DND-41 (cell line): ENCODE data around the gene SLC7A7.

ENCODE experiments used
- EZH2 ChIP-seq: IDR thresholded peaks from 3 replicates; pipeline ENCODE4 v1.6.1; 2012; ENCODE audit warnings: borderline replicate concordance, low read depth, mild to moderate bottlenecking, moderate library complexity, low read length, inconsistent platforms; ENCODE audit not compliant: severe bottlenecking
- TF ChIP-seq, protein P1 (sequence below): IDR thresholded peaks from 2 replicates; pipeline ENCODE4 v1.5.1; 2012; ENCODE audit warnings: borderline replicate concordance, low read length, moderate library complexity, mild to moderate bottlenecking; ENCODE audit not compliant: poor library complexity, severe bottlenecking; ENCODE audit errors: extremely low read depth

DNA sequence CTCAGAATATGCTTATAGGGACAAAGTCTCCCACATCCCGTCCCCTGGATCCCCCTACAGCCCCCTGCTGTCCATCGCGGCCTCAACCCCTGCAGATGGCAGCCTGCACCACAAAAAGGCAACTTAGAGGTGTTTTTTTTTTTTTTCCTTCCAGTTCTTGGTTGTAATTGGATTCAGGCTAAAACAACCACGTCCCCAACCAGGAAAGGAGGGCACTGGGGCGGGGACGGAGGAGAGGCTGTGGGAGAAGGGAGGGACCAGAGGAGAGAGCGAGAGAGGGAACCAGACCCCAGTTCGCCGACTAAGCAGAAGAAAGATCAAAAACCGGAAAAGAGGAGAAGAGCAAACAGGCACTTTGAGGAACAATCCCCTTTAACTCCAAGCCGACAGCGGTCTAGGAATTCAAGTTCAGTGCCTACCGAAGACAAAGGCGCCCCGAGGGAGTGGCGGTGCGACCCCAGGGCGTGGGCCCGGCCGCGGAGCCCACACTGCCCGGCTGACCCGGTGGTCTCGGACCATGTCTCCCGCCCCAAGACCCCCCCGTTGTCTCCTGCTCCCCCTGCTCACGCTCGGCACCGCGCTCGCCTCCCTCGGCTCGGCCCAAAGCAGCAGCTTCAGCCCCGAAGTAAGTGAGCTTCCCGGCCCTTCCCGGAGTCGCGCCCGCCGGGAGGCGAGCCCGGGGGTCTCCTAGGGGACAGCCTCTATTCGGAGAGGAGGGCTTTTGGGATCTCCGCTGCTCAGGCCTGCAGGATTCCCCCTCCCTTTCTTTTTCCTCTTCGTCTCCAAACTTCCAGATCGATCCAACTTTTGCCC lies 21.3 kb upstream of the SLC7A7 start, which contains the start of gene MMP14:
- TF ChIP-seq, protein P1, sequence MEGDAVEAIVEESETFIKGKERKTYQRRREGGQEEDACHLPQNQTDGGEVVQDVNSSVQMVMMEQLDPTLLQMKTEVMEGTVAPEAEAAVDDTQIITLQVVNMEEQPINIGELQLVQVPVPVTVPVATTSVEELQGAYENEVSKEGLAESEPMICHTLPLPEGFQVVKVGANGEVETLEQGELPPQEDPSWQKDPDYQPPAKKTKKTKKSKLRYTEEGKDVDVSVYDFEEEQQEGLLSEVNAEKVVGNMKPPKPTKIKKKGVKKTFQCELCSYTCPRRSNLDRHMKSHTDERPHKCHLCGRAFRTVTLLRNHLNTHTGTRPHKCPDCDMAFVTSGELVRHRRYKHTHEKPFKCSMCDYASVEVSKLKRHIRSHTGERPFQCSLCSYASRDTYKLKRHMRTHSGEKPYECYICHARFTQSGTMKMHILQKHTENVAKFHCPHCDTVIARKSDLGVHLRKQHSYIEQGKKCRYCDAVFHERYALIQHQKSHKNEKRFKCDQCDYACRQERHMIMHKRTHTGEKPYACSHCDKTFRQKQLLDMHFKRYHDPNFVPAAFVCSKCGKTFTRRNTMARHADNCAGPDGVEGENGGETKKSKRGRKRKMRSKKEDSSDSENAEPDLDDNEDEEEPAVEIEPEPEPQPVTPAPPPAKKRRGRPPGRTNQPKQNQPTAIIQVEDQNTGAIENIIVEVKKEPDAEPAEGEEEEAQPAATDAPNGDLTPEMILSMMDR: no peak
- TF ChIP-seq EZH2: no peak
